ENCODE measurements around the gene EPS8L2.
A peak's percentile ranks its signal among the peaks of the same experiment; 100 is the strongest.

The EPS8L2 gene

DNA sequence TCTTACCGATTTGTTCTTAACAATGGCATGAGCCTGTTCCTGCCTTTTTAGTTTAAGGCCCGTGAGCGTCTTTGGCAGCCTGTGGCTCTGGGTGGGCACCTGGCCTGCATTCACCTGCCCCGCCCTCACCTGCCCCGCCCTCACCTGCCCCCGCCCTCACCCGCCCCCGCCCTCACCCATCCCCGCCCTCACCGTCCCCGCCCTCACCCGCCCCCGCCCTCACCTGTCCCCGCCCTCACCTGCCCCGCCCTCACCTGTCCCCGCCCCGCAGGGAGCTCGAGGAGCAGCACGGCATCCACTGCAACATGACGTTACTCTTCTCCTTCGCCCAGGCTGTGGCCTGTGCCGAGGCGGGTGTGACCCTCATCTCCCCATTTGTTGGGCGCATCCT, 57.0 kb downstream of the EPS8L2 start:
- no peak for DNase-seq

DNA sequence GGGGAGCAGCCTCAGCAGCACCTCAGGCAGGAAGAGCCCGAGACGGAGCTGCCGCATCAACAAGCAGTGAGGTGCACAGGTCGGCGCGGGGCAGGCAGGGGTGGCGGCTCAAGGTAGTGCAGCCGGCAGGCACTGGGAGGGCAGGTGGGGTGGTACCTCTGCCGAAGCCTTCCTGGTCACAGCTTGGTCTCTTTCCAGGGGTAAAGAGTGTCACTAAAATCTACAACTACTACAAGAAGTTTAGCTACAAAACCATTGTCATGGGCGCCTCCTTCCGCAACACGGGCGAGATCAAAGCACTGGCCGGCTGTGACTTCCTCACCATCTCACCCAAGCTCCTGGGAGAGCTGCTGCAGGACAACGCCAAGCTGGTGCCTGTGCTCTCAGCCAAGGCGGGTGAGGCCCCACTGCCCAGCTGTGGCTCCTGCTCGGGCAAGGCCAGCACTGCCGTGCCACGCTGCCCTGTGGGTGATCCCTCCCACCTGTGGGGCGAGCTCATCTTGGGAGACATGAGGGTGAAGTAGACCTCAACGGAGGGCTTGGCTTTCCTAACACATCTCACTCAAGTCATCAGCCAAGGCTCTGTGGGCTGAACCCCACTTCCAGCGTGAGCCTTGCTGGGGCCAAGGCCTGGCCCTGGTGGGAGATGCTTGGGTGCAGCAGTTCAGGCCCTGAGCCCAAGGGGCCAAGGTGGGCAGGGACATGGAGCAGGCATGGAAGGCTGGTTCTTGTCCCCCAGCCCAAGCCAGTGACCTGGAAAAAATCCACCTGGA, 57.7 kb downstream of the EPS8L2 start:
- no peak for DNase-seq

DNA sequence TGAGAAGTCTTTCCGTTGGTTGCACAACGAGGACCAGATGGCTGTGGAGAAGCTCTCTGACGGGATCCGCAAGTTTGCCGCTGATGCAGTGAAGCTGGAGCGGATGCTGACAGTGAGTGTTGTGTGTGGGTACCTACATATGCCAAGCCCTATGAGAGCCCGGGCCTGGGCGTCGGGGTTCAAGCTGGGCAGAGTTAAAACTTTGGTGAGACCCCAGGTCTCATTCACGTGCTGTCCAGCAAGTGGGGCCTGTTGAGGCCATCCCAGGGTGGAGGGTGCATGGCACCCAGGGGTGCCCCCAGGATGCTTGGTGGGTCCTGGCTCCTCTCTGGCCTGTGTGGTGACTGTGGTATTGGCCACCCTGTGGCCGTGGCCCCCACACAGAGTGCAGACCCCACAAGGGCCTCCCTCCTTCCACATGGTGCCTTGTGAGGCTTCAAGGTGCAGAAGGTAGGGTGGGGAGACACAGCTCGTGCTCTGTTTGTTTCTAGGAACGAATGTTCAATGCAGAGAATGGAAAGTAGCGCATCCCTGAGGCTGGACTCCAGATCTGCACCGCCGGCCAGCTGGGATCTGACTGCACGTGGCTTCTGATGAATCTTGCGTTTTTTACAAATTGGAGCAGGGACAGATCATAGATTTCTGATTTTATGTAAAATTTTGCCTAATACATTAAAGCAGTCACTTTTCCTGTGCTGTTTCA, 58.4 kb downstream of the EPS8L2 start:
- DNase-seq: no peak

DNA sequence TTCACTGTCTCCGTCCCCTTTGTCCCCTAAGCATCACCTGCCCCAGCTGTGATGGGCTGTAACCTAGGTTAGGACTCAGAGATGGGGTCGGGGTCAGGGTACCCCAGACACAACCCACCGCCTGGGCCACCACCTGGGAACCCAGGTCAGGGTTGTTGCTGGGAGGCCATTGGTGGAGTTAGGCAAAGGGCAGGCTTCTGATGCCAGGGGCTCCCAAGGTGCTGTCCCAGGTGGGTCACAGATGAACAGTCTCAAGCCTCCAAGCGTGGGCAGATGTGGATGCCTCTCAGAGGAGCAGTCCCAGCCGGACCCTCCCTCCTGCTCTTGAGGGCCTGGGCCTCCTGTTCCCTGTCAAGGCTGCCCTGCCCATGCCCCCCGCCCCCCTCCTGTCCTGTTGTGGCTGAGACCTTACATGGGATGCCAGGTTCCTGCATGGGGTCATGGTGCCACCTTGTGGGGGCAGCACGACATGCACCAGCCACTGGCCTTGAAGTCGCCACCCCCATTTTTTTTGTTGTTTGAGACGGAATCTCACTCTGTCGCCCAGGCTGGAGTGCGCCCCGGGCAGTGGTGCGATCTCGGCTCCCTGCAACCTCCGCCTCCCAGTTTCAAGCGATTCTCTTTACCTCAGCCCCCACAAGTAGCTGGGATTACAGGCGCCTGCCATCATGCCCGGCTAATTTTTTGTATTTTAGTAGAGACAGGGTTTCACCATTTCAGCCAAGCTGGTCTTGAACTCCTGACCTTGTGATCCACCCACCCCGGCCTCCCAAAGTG, 59.2 kb downstream of the EPS8L2 start:
- peak in 1 of 2 donors; percentile 47 for DNase-seq

DNA sequence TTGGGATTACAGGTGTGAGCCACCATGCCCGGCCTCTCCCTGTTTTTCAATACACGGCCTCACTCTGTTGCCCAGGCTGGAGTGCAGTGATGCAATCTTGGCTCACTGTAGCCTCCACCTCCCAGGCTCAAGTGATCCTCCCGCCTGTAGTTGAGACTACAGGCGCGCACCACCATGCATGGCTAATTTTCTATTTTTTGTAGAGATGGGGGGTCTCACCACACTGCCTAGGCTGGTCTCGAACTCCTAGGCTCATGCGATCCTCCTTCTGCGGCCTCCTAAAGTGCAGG, 59.7 kb downstream of the EPS8L2 start:
- no peak for DNase-seq

DNA sequence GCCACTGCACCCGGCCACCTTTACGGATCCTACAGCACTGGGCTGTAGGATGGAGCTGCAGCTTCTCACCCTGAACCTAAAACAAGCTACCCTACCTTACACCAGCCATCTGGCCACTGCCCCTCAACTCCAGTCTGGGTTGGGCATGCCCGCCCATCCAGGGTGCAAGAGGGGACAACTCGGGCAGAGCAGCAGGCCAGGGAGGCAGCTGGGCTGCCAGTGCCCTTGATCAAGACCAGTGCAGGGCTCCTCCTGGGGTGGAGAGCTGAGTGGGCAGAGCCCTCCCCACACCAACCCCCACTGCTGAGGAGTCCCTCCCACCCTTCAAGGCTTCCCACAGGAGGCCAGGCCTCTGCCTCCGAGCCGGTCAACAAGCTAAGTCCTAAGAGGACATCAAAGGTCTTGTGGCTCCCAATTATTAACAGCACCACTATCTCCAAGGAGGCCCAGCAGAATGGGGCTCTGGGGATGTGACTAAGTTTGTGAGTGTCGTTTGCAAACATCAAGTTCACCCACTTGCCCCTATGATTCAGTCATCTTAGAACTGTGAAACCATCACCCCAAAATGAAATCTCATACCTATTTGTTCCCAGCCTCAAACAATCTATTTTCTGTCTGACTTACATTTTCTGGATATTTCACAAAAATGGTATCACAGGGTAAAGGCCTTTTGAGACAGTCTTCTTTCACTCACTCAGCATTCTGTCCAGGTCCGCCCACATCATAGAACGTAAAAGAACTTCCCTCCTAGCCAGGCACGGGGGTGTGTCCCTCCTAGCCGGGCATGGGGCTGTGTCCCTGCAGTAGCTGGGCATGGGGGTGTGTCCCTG, 60.3 kb downstream of the EPS8L2 start:
- peak; percentile 38 to 58 for DNase-seq

DNA sequence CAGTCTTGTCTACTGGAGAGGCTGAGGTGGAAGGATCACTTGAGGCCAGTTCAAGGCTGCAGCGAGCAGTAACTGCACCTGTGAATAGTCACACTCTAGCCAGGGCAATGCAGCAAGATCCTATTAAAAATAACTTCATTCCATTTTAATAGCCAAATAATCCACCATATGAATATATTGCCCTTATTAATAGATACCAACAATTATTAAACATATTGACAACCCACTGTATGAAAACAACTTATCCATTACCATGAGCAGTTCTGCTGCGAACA, 60.8 kb downstream of the EPS8L2 start:
- no peak for DNase-seq

DNA sequence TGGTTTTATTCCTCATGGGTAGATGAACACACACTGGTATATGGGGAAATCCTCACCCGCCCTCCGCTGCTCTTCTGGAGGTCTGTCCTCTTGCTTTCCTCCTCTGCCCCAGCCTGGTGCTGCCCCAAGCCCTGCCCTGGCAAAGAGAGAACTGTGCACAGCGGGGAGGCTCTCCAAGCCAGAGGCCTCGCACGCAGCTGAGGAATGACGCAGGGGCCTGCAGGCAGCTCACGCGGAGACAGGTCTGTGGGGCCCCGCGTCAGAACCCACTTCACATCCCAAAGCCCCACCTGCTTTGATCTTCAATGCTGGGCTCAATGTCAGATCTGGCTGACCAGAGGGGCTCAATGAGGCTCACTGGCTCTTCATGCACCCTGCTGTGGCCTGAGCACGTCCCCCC, 61.2 kb downstream of the EPS8L2 start:
- DNase-seq: no peak

DNA sequence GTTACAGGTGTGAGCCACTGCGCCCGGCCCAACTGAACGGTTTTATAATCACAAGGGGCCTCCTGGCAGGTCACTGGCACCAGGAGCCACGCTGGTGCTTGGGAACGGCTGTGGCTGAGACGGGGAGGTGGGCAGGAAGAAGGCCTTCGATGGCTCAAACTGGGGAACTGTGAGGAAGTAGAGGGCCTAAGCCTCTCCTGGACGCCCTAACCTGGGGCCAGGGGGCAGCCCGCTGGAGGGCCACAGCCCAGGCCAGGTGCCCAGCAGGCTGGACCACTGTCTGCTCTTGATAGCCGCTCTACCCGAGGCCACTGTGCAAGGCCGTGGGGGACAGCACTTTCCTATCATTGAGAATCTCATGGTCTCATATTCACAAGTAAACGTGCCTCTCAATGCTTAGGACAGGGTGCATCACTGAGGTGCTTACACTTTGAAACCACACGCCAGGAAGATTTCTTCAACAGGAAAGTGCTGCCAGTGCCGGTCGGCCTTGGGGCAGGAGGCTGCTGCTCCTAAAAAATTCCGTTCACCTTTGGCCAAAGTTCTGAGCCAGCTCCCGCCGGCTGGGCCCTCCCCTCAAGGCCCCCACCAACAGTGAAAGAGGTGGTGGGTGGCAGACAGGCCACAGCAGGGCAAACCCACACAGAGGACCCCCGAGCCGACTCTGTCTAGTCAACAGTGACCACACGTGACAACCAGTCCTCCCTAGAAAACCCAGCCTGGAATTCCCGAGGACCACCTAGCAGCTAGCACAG, 64.0 kb downstream of the EPS8L2 start:
- no peak for DNase-seq

DNA sequence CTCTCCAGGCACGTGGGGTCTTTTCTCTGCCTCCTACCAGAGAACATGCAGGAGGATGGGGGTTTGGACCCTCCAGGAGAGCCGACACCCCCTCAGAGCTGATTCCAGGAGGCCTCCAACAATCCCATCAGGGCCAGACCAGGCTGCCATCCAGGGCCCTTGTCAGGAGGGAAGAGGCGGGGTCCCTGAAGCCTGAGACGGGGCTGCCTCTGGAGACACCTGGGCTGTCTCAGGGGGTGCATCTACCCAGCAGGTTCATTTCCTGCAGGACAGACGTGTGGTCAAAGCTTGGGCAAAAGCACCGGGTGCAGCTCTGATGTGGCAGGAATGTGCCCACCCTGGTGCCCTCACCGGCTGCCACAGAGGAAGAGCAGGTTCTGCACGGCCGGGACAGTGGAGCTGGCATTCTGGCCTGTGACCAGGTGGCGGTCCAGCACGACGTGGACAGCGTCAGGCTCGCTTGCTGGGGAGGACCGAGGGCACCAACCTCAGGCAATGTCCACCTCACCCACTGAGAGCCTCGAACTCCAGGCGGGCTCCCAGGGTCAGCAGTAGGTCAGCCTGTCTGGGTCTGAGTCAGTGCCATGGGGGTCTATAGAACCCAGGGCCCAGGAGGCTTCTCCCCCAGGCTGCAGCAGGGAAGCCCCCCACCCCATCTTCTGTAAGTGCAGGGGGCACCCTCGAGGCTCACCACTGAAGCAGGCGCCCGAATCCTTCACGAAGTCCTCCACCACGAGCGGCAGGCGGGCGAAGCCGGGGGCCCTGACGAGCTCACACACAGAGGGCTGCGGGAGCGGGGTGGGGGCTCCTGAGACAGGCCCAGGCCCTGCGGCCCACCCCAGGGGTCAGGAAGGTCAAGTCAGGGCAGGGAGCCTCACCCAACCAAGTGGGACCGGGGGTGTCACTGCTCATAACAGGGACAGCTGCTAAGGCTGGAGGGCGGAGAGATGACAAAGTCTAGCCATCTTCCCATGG, 64.9 kb downstream of the EPS8L2 start:
- DNase-seq: no peak

DNA sequence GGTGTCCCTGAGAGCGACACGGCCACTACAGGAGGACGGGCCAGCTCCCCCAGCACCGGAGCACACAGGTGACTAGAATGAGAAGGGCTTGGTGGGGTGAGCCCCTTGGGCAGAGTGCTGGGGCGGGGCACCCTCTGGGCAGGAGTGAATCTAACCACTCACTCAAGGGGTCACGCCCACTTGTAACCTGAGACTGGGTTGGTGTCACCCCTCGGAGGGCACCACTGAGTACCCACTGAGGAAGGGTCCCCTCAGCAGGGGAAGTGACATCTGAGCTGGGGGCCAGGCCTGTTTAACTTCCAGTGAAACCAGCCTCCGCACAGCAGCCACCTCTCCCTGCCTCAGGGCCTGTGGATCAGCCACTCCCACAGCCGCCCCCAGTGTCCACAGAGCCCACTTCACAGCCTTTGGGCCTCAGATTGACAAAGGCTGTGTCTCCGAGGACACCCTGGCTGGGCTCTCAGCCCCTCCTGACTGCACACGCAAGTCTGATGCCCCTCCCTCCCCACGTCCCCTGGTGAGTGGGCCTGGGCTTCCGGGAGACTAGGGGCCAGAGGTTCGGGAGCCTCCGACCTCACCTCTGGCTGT, 65.7 kb downstream of the EPS8L2 start:
- no peak for DNase-seq

DNA sequence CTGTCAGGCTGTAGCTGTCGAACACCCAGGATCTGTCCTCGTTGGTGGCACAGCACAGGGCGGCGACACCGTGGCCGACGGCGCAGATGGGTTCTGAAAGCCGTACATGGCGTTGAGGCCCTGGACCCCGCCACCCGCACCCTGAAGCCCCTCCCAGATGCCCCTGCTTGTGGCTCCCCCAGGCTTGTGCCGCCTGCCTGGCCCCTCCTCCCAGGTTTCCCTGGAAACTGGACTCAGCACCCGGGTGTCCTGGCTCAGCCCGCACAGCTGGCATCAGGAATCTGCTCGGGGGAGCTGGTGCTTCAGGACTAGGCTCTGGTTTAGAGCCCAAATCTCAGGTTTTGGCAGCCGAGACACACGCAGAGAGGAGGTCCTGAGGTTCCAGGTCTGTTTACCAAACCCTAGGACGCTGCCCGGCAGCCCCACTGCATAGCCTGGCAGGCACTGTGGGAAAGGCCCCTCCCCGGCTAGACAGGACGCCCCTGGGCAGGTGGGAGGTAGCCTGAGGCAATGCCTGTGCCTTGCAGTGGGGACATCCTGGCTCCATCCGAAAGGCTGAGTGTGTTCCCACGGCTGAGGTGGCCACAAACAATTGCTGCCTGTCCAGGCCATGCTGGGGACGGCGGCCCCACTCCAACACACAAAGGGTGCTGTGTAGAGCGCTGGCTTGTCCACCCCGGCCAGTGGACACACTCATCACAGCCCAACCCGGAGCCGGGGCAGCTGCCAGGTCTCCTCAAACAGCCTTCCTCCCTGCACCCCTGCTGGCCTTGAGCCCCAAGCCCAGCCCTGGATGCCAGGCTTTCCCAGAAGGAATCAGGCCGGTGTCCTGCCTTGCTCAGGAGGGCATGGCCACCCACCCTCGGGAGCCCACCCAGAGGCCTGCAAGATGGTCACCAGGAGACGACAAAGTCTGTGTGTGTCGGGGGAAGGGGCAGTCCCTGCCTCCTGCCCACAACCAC, 66.7 kb downstream of the EPS8L2 start:
- no peak for DNase-seq

DNA sequence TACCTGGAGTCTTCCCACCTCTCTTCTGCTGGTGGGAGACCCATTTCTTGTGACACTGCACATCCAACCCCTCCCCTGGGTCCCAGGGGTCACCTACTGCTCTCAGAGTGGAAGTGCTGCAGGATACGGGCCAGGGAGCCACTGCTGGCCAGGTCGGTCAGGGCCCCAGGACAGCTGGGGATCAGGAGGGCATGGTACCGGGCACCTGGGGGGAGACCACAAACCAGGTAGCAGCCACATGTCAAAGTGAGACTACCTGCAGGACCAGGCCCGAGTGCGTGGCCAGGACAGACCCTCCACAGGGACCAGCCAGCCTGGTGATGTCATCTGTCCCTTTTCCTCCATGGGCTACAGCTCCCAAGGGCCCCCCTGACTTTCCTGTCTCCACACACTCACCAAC, 67.4 kb downstream of the EPS8L2 start:
- DNase-seq: no peak

DNA sequence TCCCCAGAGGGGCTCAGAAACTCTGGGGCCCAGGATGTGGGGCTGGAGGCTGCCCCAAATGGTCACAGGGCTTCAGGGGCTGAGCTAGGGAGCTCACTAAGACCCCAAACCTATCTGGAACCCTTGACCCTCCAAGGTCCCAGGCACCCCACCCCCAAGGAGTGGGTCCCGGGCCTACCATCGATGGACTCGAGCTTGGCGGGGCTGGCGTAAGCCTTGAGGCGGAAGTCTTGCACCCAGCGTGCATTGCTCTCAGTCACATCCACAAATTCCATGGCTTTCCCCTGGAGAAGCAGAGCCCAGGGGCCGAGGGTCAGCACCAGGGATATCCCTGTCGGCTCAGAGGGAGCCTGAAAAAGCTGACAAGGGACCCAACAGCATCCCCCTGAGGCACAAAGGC, 67.8 kb downstream of the EPS8L2 start:
- no peak for DNase-seq

DNA sequence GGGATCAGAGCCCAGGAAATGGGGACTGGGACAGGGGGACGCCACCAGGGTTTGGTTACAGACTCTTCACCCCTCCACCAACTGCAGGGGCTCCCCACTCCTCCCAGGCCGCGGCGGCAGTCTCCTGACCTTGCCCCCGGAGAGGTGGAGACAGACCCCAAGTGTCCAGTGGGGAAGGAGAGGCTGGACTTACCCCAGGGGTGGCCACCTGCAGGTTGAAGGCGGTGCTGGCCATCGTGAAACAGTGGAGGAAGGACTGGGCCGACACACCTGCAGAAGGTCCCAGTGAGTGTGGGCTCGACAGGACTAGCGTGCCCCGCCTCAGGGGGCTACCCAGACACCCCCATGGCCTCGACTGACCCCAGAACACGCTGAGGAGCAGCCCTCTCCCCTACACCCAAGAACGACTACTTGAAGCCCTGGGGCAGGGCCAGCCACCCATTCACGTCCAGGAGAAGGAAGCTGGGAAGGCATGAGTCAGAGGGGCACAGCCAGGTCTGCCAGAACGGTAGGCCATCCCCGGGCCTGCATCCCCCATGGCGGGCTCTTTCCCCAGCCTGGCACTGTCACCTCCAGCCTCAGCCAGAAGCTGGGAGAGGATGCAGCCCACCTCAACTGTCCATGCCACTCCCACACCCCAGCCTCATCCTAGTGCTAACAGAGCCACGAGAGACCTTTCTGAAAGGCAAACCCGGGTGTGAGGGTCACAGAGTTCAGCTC, 69.0 kb downstream of the EPS8L2 start:
- DNase-seq: no peak

DNA sequence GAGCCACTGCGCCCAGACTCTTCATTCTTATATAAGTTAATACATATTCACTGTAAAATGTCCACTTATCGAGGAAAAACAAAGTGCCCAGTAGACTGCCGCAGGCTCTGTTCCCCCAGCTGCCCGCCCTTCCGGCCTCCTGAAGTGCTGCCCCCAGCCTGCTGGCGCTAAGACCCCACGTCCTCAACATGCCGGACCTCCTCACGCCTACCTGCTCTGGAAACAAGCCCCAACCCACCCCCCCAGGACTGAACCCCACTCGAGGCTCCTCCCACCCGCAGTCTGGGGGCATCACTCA, 70.2 kb downstream of the EPS8L2 start:
- DNase-seq: no peak

DNA sequence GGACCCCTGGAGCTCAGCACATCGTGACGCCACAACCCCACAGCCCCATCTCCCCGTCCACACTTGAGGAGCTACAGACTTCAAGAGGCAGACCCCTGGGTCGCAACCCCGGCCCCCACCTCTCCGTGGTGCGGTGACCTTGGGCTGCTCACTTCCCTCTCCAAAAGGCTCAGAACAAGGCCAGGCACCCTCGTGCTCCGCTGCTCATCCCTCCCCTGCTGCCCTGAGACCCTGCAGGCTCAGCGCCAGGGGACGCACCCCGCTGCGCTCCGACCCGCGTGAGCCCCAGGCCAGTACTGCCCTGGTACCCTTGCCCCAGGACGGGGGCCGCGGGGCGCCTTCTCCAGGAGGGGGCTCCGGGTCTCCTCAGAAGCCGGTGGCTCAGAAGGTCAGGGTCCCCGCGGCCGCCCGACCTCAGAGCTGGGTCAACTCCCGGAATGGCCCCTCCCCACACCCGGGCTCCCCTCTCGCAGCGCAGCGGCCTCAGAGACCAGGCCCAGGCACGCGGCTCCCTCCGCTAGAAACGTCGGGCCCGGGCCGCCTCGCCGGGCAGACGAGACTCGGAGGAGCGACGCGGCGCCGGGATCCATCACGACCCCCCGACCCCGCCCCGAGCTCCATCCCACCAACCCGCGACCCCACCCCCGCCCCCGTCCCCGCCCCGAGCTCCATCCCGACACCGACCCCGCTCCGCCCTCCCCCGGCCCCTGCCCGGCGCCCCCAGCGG, 70.7 kb downstream of the EPS8L2 start:
- DNase-seq: peak in 1 of 2 donors; percentile 17

All from inflammatory macrophage treated with lipopolysaccharide for 1 hour (primary cell).